ENCODE measurements around the gene TECPR1.

GRCh38 chr7:98256431-98256830, 4.4 kb upstream of the TECPR1 start:
- no peak for TF ChIP-seq CTCF (IDR thresholded peaks at IDR 0.05; ENCODE audit: low read length)
- TF ChIP-seq EZH2 (optimal IDR thresholded peaks at IDR 0.05; ENCODE audit: low read depth, low read length), result no peak
- no peak for TF ChIP-seq EZH2phosphoT487 (IDR thresholded peaks at IDR 0.05; ENCODE audit: low read length)
